HG03039 (cell line): ENCODE measurements around the gene GPR12.

Experiments
- ATAC-seq: cut with Tn5 transposase; IDR thresholded peaks from one replicate; pipeline ENCODE4 v1.9.1; 2021; ENCODE audit warnings: mild to moderate bottlenecking, moderate library complexity; ENCODE audit not compliant: unreplicated experiment

The GPR12 gene, protein sequence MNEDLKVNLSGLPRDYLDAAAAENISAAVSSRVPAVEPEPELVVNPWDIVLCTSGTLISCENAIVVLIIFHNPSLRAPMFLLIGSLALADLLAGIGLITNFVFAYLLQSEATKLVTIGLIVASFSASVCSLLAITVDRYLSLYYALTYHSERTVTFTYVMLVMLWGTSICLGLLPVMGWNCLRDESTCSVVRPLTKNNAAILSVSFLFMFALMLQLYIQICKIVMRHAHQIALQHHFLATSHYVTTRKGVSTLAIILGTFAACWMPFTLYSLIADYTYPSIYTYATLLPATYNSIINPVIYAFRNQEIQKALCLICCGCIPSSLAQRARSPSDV

GRCh38 chr13:26759907-26760831, at the start of gene GPR12:
Gene GPR12 (minus strand): TSS chr13:26760786. CDS start chr13:26759827, 959 bp downstream.
- no peak for ATAC-seq

DNA sequence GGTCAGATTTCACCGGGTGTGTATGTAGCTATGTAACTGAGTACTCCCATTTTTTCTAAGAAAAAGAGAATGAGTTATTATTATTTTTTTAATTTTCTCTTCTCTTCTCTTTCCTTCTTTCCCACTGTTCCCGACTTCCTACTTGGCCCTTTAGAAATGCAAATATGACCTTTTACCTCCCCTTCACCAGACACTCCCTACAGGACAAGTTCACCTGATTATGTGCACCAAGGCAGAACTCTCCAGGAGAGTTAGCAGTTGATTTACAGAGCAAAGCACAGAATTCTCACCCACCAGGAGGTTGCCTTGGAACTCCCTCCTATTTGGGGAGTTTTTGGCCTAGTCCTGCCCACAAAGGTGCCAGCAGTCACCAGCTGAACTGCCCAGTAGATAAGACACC, 49.5 kb upstream of the GPR12 start:
- no peak for ATAC-seq

DNA sequence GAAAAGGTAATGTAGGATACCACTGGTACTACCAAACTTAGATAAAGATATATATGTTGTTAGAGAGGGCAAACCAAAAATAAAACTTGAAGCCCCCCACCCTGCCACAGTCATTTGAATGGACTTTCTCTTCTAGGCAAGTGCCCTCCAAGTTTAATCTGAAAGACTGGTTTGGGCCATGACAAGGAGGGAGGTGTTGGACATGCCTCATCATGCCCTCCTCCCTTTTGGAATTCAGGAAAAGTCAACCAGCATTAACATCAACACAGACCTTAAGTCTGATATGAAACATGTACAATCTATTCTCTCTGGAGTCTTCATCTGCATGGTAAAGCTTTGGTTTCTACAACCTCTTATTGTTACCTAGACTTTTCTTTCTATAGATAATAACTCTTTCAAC, 46.3 kb upstream of the GPR12 start:
- no peak for ATAC-seq

DNA sequence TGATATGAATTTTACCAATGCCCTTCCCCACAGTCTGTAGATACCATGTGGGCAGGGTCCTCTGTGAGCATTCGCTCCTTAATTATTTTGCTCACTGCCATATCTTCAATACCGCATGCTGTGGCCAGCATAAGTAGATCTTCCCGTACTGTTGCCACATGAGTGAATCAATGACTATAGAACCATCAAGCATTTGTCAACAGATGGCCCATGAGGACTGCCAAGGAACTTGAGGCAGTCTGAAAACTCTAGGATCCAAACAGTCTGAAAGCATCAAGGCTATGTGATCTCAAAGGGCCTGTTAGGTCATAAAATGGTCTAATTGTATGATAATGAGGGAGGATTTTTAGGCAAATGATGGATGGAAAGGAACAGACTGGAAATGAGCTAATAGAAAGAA, 27.4 kb upstream of the GPR12 start:
- no peak for ATAC-seq

- ATAC-seq, result no peak
Measured at GRCh38 chr13:26786651-26787295, 26.2 kb upstream of the GPR12 start.

DNA sequence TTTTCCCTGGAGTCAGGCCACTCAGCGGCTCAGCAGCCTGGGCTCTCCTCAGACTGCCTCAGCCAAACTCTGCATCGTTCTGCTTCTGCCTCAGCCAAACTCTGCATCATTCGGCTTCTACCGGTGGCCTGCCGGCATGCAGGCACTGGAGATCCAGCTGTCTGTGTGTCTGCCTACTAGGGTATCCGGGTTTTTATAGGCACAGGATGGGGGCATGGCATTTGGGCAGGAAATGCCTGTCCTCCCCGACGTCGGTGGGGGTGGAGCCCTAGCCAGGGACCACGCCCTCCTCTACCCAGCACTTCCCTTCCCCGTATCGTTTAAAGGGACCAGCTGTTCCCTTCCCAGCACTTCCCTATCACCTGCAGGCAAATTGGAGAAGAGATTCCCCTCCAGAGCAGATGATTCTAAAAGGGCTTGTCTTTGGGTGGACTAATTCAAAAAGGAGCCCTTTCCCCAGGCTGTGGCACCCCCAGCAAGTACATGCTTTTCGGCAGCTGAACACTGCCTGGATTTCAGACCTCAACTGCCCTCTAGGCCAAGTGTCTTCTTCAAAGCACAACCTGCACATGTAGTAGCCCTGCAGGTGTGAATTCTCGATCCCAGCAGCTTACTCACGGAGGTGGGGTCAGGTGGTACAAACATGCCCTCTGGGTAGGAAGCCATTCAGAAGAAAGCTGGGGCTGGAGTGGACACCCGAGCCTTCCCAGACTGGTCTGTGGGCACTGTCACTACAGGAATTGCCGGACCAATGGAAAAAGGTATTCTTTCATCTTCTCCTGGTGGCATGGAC, 25.4 kb upstream of the GPR12 start:
- no peak for ATAC-seq

GRCh38 chr13:26784704-26785639, 24.4 kb upstream of the GPR12 start:
- ATAC-seq, result no peak

DNA sequence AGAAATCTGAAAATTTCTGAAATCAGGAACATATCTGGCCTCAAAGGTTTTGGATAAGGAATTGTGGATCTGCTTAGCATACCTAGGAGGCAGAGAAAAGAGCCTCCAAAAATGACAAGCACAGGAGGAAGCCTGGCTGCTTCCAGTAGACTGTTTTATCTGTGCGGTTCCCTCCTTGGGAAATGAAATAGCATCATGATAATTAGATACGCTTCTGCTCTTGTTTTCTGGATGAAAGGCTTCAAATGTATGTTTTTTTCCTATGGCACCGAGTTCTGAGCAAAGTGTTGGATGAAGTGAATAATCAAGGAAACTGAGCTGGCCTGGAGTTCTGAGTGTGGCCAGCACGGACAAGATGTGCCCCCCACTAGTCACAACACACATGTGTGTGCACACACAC, 19.8 kb upstream of the GPR12 start:
- ATAC-seq, result no peak

DNA sequence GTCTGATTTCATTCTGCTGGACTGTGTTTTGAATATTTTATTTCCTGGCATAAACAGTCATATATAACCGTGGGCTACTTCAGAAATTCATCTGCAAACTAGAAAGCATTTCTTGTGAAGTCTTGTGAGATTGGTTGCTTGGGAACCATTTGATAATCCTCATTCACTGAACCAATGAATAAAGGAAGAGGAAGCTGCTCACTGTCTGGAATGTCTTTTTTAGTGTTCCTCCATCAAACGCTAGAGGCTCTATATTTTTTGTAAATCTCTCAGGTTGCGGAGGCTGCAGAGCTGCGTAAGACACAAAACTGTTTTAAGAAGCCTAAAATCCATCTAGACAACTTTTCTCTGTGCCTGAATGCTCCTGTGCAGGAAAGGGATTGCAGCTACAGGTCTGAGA, 18.7 kb upstream of the GPR12 start:
- ATAC-seq, result no peak

- ATAC-seq, result no peak
Measured at GRCh38 chr13:26772531-26772930, 11.9 kb upstream of the GPR12 start.

DNA sequence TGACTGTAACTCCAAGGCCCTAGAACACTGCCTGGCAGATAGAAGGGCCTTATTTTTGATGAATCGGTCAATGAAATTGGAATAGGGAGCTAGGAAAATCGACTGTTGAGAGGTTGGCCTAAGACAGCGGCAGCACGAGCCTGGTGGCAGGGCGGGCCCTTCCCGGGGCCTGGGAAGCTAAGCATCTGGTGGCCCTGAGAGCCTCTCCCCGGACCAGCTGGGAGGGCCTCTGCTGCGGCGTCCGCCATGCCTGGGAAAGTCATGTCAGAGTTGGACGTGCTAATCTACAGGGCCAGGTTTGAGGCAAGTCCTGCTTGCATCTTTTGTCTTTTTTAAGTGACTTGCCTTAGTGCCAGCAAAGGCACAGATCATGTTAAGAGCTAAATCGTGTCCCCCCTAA, 11.2 kb upstream of the GPR12 start:
- no peak for ATAC-seq

GRCh38 chr13:26762745-26763345, 2.3 kb upstream of the GPR12 start:
- no peak for ATAC-seq

GRCh38 chr13:26760832-26761582, 421 bp upstream of the GPR12 start:
- ATAC-seq, result no peak

DNA sequence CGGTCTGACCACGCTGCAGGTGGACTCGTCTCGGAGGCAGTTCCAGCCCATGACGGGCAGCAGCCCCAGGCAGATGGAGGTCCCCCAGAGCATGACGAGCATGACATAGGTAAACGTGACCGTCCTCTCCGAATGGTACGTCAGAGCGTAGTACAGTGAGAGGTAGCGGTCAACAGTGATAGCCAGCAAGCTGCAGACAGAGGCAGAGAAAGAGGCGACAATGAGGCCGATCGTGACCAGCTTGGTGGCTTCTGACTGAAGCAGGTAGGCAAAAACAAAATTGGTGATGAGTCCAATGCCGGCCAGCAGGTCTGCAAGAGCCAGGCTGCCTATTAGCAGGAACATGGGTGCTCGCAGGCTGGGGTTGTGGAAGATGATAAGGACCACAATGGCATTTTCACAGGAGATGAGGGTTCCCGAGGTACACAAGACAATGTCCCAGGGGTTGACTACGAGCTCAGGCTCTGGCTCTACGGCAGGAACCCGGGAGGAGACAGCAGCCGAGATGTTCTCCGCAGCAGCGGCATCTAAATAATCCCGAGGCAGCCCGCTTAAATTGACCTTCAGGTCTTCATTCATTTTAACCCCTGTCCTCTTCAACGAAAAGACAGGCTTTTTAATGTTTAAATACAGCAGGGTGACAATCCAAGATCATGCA, 1.2 kb downstream of the GPR12 start:
- ATAC-seq, result no peak

DNA sequence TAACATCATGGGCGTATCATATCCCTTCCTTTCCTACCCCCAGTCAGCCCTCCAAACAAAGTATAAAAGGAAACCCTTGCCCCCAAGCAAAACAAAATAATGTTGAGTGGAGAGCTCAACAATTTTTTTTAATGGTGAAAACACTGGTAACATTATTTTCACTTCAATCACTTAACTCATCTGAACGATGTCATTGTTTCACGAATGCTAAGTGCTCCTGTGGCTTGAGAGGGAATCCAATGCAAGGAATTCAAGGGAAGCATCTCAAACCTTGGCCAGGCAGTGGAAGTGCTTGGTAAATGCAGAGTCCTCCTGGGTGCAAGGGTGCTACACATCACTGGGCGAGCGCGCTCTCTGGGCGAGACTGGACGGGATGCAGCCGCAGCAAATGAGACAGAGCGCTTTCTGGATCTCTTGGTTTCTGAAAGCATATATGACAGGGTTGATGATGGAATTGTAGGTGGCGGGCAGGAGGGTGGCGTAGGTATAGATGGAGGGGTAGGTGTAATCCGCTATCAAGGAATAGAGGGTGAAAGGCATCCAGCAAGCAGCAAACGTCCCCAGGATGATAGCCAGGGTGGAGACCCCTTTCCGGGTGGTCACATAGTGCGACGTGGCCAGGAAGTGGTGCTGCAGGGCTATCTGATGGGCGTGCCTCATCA, 2.0 kb downstream of the GPR12 start:
- no peak for ATAC-seq

- no peak for ATAC-seq
Measured at GRCh38 chr13:26756961-26757360, 3.6 kb downstream of the GPR12 start.

DNA sequence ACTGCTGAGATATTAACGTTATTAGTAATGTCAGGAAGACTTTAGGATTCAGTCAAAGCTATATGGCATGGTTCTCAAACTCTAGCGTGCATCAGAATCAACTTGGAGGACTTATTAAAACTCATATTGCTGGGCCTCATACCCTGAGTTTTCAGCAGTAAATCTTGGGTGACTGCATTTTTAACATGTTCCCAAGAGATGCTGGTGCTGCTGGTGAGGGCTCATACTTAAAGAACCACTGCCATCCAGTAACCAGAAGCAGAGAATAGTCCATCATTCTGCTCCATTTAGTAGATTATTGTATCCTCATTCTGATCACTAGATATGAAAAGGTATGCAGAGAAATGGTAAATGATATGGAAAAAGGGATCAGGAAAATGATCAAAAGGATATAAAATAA, 7.9 kb downstream of the GPR12 start:
- no peak for ATAC-seq

GRCh38 chr13:26749905-26750304, 10.7 kb downstream of the GPR12 start:
- ATAC-seq, result no peak
